Measurements from ENCODE around the gene TMEM179B.
"Not testable (repeated sequence)": the region's sequence is repeated elsewhere in the genome, so short reads cannot be mapped to it uniquely, and the experiment has no call there.

The TMEM179B gene

GRCh38 chr11:62753736-62754603 is 33.2 kb upstream of the TMEM179B start, which contains the start of gene ZBTB3:
Gene ZBTB3 (minus strand): TSS chr11:62754160. CDS start chr11:62753664, 496 bp downstream.
- peak; percentile 95 for DNase-seq (ENCODE audit: extremely low read depth, insufficient read length)
- H3K27me3 ChIP-seq (replicated peaks; ENCODE audit: control insufficient read depth, insufficient read depth, low read length): no peaks in the 10 kb centered on the region
- TF ChIP-seq CTCF (IDR thresholded peaks at IDR 0.05; ENCODE audit: insufficient read depth, low read length, poor library complexity, severe bottlenecking): no peak
- H3K4me3 ChIP-seq (replicated peaks; ENCODE audit: low read depth, low read length): peak within 1 kb of the TSS; percentile 64
- peaks cover 5% of the 10 kb centered on the region; the same call in 1 of the 2 replicates for H3K36me3 ChIP-seq (ENCODE audit: control insufficient read depth, insufficient read depth, low read length)

- H3K4me3 ChIP-seq (replicated peaks; ENCODE audit: low read depth, low read length): no peak overlapping the region
- no peaks in the 10 kb centered on the region for H3K27me3 ChIP-seq (replicated peaks; ENCODE audit: control insufficient read depth, insufficient read depth, low read length)
- peaks cover 3% of the 10 kb centered on the region; the same call in 1 of the 2 replicates for H3K36me3 ChIP-seq (ENCODE audit: control insufficient read depth, insufficient read depth, low read length)
- no peak for DNase-seq (ENCODE audit: extremely low read depth, insufficient read length)
- TF ChIP-seq CTCF (IDR thresholded peaks at IDR 0.05; ENCODE audit: insufficient read depth, low read length, poor library complexity, severe bottlenecking): no peak
These were observed 32.1 kb upstream of the TMEM179B start for GRCh38 chr11:62755086-62755615.

- Histone ChIP-seq H3K27me3 (replicated peaks; ENCODE audit: control insufficient read depth, insufficient read depth, low read length) (no peaks in the 10 kb centered on the region), H3K4me3 (replicated peaks; ENCODE audit: low read depth, low read length) (no peak overlapping the region), H3K36me3 (ENCODE audit: control insufficient read depth, insufficient read depth, low read length) (no peaks in the 10 kb centered on the region)
- TF ChIP-seq CTCF (IDR thresholded peaks at IDR 0.05; ENCODE audit: insufficient read depth, low read length, poor library complexity, severe bottlenecking): no peak
- no peak for DNase-seq (ENCODE audit: extremely low read depth, insufficient read length)
These were observed 29.1 kb upstream of the TMEM179B start for GRCh38 chr11:62757846-62758788.

GRCh38 chr11:62760867-62761227 is 26.4 kb upstream of the TMEM179B start:
- DNase-seq (ENCODE audit: extremely low read depth, insufficient read length); H3K36me3 ChIP-seq (ENCODE audit: control insufficient read depth, insufficient read depth, low read length); H3K27me3 ChIP-seq (replicated peaks; ENCODE audit: control insufficient read depth, insufficient read depth, low read length); H3K4me3 ChIP-seq (replicated peaks; ENCODE audit: low read depth, low read length): not testable (repeated sequence)

- Histone ChIP-seq H3K27me3 (replicated peaks; ENCODE audit: control insufficient read depth, insufficient read depth, low read length) (no peaks in the 10 kb centered on the region), H3K36me3 (ENCODE audit: control insufficient read depth, insufficient read depth, low read length) (peaks cover 3% of the 10 kb centered on the region), H3K4me3 (replicated peaks; ENCODE audit: low read depth, low read length) (peak overlapping the region; percentile 78)
- peak; percentile 62 for DNase-seq (ENCODE audit: extremely low read depth, insufficient read length)
- TF ChIP-seq CTCF (IDR thresholded peaks at IDR 0.05; ENCODE audit: insufficient read depth, low read length, poor library complexity, severe bottlenecking): no peak
These were observed 16.4 kb upstream of the TMEM179B start for GRCh38 chr11:62770778-62771143.

All from GM06990 (cell line).